H9 (cell line): ENCODE results near the gene TMEM108. TPM values are rescaled to one million over a fixed set of nuclear protein-coding genes. Genes with fewer than 3 reads are reported as not detected.

Experiments used
- DNase-seq: peaks from one replicate; pipeline ENCODE4 v3.0.0-alpha.2; 2017
- H2AFZ ChIP-seq: one replicate; pipeline ENCODE4 v1.6.1; 2013; ENCODE audit warnings: mild to moderate bottlenecking, low read length, control low read depth, moderate library complexity
- H2AK5ac ChIP-seq: 2 replicates; pipeline ENCODE4 v1.6.1; 2013; ENCODE audit warnings: low read length, control low read depth, mixed read lengths; ENCODE audit not compliant: insufficient read length
- H2BK120ac ChIP-seq: one replicate; pipeline ENCODE4 v1.6.1; 2013; ENCODE audit warnings: low read depth, mild to moderate bottlenecking, low read length, control low read depth, inconsistent platforms; ENCODE audit not compliant: poor library complexity, severe bottlenecking
- H2BK12ac ChIP-seq: 2 replicates; pipeline ENCODE4 v1.6.1; 2013; ENCODE audit warnings: low read length, control low read depth, mixed read lengths, low read depth; ENCODE audit not compliant: insufficient read length
- H2BK15ac ChIP-seq: 2 replicates; pipeline ENCODE4 v1.6.1; 2013; ENCODE audit warnings: low read depth, low read length, control low read depth
- H2BK20ac ChIP-seq: one replicate; pipeline ENCODE4 v1.6.1; 2013; ENCODE audit warnings: low read depth, mild to moderate bottlenecking, low read length, control low read depth, inconsistent platforms; ENCODE audit not compliant: poor library complexity, severe bottlenecking
- H2BK5ac ChIP-seq: 2 replicates; pipeline ENCODE4 v1.6.1; 2013; ENCODE audit warnings: low read length, control low read depth, mixed read lengths; ENCODE audit not compliant: insufficient read length
- H3K14ac ChIP-seq: 2 replicates; pipeline ENCODE4 v1.6.1; 2013; ENCODE audit warnings: low read length, control low read depth; ENCODE audit not compliant: insufficient read depth
- H3K18ac ChIP-seq: 2 replicates; pipeline ENCODE4 v1.6.1; 2013; ENCODE audit warnings: low read depth, mild to moderate bottlenecking, mixed read lengths, low read length, control low read depth; ENCODE audit not compliant: insufficient read length
- H3K23ac ChIP-seq: 2 replicates; pipeline ENCODE4 v1.6.1; 2013; ENCODE audit warnings: low read length, control low read depth, mixed read lengths, low read depth; ENCODE audit not compliant: insufficient read length
- H3K23me2 ChIP-seq: 2 replicates; pipeline ENCODE4 v1.6.1; 2013; ENCODE audit warnings: low read depth, mild to moderate bottlenecking, mixed read lengths, low read length, control low read depth; ENCODE audit not compliant: insufficient read length, poor library complexity, severe bottlenecking
- H3K27ac ChIP-seq: 2 replicates; pipeline ENCODE4 v1.5.1; 2013; ENCODE audit warnings: low read length, control low read depth, mixed read lengths, low read depth; ENCODE audit not compliant: insufficient read length
- H3K27me3 ChIP-seq: 2 replicates; pipeline ENCODE4 v1.6.1; 2013; ENCODE audit warnings: low read length, control low read depth, inconsistent platforms; ENCODE audit not compliant: insufficient read depth
- H3K4ac ChIP-seq: 2 replicates; pipeline ENCODE4 v1.6.1; 2013; ENCODE audit warnings: low read depth, mild to moderate bottlenecking, control low read depth, inconsistent platforms, low read length, moderate library complexity
- H3K4me1 ChIP-seq: 2 replicates; pipeline ENCODE4 v1.6.1; 2013; ENCODE audit warnings: low read length, control low read depth, inconsistent platforms; ENCODE audit not compliant: insufficient read depth
- H3K4me2 ChIP-seq: 2 replicates; pipeline ENCODE4 v1.6.1; 2013; ENCODE audit warnings: low read length, control low read depth, mixed read lengths; ENCODE audit not compliant: insufficient read length, insufficient read depth
- H3K56ac ChIP-seq: 2 replicates; pipeline ENCODE4 v1.6.1; 2013; ENCODE audit warnings: low read depth, mild to moderate bottlenecking, mixed read lengths, low read length, control low read depth; ENCODE audit not compliant: insufficient read length
- H3K79me1 ChIP-seq: 2 replicates; pipeline ENCODE4 v1.6.1; 2013; ENCODE audit warnings: low read depth, mild to moderate bottlenecking, moderate library complexity, low read length, control low read depth, inconsistent platforms; ENCODE audit not compliant: insufficient read depth, poor library complexity, severe bottlenecking
- H3K79me2 ChIP-seq: 2 replicates; pipeline ENCODE4 v1.6.1; 2013; ENCODE audit warnings: low read length, control low read depth, inconsistent platforms; ENCODE audit not compliant: insufficient read depth
- H3K9ac ChIP-seq: 2 replicates; pipeline ENCODE4 v1.6.1; 2013; ENCODE audit warnings: low read length, control low read depth, mixed read lengths; ENCODE audit not compliant: insufficient read length; ENCODE audit errors: extremely low read depth
- H3K9me3 ChIP-seq: one replicate; pipeline ENCODE4 v1.6.1; 2013; ENCODE audit warnings: low read depth, low read length, inconsistent platforms; ENCODE audit not compliant: control insufficient read depth
- H3T11ph ChIP-seq: one replicate; pipeline ENCODE4 v1.6.1; 2013; ENCODE audit warnings: mild to moderate bottlenecking, low read length, control low read depth, inconsistent platforms
- H4K20me1 ChIP-seq: one replicate; pipeline ENCODE4 v1.6.1; 2013; ENCODE audit not compliant: control insufficient read depth, insufficient read length, insufficient read depth
- H4K5ac ChIP-seq: 2 replicates; pipeline ENCODE4 v1.6.1; 2013; ENCODE audit warnings: low read depth, mild to moderate bottlenecking, mixed read lengths, low read length, control low read depth; ENCODE audit not compliant: insufficient read length
- H4K8ac ChIP-seq: replicated peaks from 2 replicates; pipeline ENCODE4 v1.6.1; 2013; ENCODE audit warnings: low read length, control low read depth, mixed read lengths, low read depth; ENCODE audit not compliant: insufficient read length
- H4K91ac ChIP-seq: 2 replicates; pipeline ENCODE4 v1.6.1; 2013; ENCODE audit warnings: low read depth, mild to moderate bottlenecking, moderate library complexity, mixed read lengths, low read length, control low read depth; ENCODE audit not compliant: insufficient read length
- H3K27ac Mint-ChIP-seq, 3 experiments: 2 replicates in 2 of 3; 3 replicates in 1 of 3; pipeline ENCODE4 v1.8.0; 2020 to 2021; ENCODE audit warnings: mixed read lengths in 3 of 3, mild to moderate bottlenecking in 1 of 3, moderate library complexity in 1 of 3
- H3K27me3 Mint-ChIP-seq: 2 replicates; pipeline ENCODE4 v1.8.0; 2021; ENCODE audit warnings: low read depth, mild to moderate bottlenecking, moderate library complexity, mixed read lengths
- H3K36me3 Mint-ChIP-seq, 3 experiments: 2 replicates in 2 of 3; 3 replicates in 1 of 3; pipeline ENCODE4 v1.8.0; 2020 to 2021; ENCODE audit warnings: low read depth in 3 of 3, mixed read lengths in 3 of 3; ENCODE audit not compliant: insufficient read depth in 1 of 3
- H3K4me1 Mint-ChIP-seq, 2 experiments: 2 replicates each; pipeline ENCODE4 v1.8.0; 2020; ENCODE audit warnings: mixed read lengths in 2 of 2
- H3K4me3 Mint-ChIP-seq, 2 experiments: 2 replicates in 1 of 2; 3 replicates in 1 of 2; pipeline ENCODE4 v1.8.0; 2020 to 2021; ENCODE audit warnings: mild to moderate bottlenecking in 2 of 2, mixed read lengths in 2 of 2, moderate library complexity in 1 of 2
- H3K9me3 Mint-ChIP-seq, 2 experiments: 2 replicates in 1 of 2; 3 replicates in 1 of 2; pipeline ENCODE4 v1.8.0; 2020; ENCODE audit warnings: mild to moderate bottlenecking in 2 of 2, mixed read lengths in 2 of 2, moderate library complexity in 1 of 2
- total RNA-seq: library from RNA; stranded (reverse); gene quantifications from 2 replicates; pipeline ENCODE4 v1.2.1, GENCODE V29; 2021
- TF ChIP-seq, protein P1 (sequence below): fragments of 200-600 bp; sonication (generic); conservative IDR thresholded peaks from 3 replicates; pipeline ENCODE4 v1.8.0; 2021; ENCODE audit warnings: antibody characterized with exemption, mild to moderate bottlenecking

The TMEM108 gene
- total RNA-seq, 1 experiment from 2014 or later = 5.0 TPM

DNA sequence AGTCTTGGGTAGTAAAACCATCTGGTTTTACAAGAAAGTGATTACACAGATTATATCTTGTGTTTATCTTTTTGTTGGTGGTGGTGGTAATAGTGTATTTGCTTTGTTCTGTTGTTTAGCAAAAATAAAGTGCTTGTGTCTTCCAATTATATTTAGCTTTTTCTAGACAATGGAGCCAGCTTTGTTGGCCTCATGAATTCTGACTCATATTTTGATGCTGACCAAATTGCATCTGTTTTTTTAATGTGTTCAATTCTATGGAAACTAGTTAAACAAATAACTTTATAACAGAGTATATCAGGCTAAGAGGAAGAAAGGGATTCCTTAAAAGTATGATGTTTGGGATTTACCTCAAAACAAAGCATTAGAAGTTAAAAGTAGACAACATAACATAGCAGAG, 292.3 kb downstream of the TMEM108 start:
- H2BK12ac ChIP-seq = no peak overlapping the region
- no peak overlapping the region for H3K4ac ChIP-seq
- Mint-ChIP-seq H3K9me3 (no peaks in the 10 kb centered on the region), H3K4me3 (no peak overlapping the region), H3K4me1 (peaks cover 11 to 25% of the 10 kb centered on the region in 2 experiments), H3K36me3 (no peaks in the 10 kb centered on the region), H3K27ac (no peak overlapping the region; a peak in 1 of 7 replicates), H3K27me3 (no peaks in the 10 kb centered on the region)
- H3K27me3 ChIP-seq = no peaks in the 10 kb centered on the region
- no peak overlapping the region for H2BK5ac ChIP-seq
- no peak overlapping the region for H2BK120ac ChIP-seq
- H3K9ac ChIP-seq = no peak overlapping the region
- no peak overlapping the region for H3K23ac ChIP-seq
- H2BK20ac ChIP-seq = no peak overlapping the region
- no peak overlapping the region for H4K8ac ChIP-seq
- H3K9me3 ChIP-seq = no peaks in the 10 kb centered on the region
- no peak overlapping the region for H2BK15ac ChIP-seq
- H4K5ac ChIP-seq = no peak overlapping the region
- H3K79me2 ChIP-seq = no peaks in the 10 kb centered on the region
- H3K4me2 ChIP-seq = no peak overlapping the region
- no peaks in the 10 kb centered on the region for H4K20me1 ChIP-seq
- no peak overlapping the region for H3T11ph ChIP-seq
- no peak overlapping the region for H2AK5ac ChIP-seq
- H3K23me2 ChIP-seq = no peaks in the 10 kb centered on the region
- no peak overlapping the region for H3K14ac ChIP-seq
- TF ChIP-seq, protein P1, sequence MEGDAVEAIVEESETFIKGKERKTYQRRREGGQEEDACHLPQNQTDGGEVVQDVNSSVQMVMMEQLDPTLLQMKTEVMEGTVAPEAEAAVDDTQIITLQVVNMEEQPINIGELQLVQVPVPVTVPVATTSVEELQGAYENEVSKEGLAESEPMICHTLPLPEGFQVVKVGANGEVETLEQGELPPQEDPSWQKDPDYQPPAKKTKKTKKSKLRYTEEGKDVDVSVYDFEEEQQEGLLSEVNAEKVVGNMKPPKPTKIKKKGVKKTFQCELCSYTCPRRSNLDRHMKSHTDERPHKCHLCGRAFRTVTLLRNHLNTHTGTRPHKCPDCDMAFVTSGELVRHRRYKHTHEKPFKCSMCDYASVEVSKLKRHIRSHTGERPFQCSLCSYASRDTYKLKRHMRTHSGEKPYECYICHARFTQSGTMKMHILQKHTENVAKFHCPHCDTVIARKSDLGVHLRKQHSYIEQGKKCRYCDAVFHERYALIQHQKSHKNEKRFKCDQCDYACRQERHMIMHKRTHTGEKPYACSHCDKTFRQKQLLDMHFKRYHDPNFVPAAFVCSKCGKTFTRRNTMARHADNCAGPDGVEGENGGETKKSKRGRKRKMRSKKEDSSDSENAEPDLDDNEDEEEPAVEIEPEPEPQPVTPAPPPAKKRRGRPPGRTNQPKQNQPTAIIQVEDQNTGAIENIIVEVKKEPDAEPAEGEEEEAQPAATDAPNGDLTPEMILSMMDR = no peak
- H4K91ac ChIP-seq = no peak overlapping the region
- H3K18ac ChIP-seq = no peak overlapping the region
- H2AFZ ChIP-seq = no peak overlapping the region
- H3K4me1 ChIP-seq = no peaks in the 10 kb centered on the region
- no peaks in the 10 kb centered on the region for H3K79me1 ChIP-seq
- no peak overlapping the region for H3K27ac ChIP-seq
- no peak overlapping the region for H3K56ac ChIP-seq
- no peak for DNase-seq
